ENCODE results near the gene RBM39.
"Not testable (repeated sequence)": the region's sequence is repeated elsewhere in the genome, so short reads cannot be mapped to it uniquely, and the experiment has no call there.

The RBM39 gene

DNA sequence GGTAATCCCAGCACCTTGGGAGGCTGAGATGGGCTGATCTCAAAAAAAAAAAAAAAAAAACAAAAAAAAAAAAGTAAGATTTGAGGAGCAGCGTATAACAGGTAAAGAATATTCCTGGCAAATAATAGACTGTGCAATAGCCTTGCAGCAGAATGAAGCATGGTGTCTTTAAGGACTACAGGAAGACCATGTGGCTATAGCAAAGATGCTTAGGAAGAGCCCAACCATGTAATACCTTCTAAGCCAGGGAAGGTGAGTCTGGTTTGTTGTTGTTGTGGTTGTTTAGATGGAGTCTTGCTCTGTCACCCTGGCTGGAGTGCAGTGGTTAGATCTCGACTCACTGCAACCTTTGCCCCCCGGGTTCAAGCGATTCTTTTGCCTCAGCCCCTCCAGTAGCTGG lies 14.3 kb upstream of the RBM39 start:
- no peak for DNase-seq (ENCODE audit: low spot score)

DNA sequence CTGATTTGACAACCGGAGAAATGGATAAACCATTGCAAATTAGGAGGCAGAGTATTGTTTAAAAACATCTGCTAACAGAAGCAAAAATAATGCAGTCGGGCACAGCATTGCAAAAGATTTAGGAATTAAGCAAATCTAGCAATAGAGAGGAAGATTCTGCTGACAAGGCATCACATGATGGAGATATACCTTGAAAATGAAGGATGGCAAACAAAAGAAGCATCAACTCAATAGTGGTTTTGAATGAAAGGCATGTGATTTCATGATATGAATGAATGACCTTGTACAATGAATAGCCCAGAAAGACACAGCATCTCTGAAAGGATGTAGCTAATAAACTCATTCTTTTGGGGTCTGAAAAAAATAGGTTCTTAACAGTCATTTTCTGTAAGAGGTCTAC lies 8.6 kb upstream of the RBM39 start:
- no peak for DNase-seq (ENCODE audit: low spot score)

DNA sequence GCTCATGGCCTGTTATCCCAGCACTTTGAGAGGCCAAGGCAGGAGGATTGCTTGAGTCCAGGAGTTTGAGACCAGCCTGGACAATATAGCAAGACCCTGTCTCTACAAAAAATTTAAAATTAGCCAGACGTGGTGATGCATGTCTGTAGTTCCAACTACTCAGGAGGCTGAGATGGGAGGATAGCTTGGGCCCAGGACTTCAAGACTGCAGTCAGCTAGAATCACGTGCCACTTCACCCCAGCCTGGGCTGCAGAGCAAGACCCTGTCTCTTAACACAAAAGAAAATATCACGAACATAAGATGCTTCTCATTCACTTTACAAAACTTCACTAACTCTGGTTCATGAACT lies 2.4 kb upstream of the RBM39 start:
- not testable (repeated sequence) for DNase-seq (ENCODE audit: low spot score)

DNA sequence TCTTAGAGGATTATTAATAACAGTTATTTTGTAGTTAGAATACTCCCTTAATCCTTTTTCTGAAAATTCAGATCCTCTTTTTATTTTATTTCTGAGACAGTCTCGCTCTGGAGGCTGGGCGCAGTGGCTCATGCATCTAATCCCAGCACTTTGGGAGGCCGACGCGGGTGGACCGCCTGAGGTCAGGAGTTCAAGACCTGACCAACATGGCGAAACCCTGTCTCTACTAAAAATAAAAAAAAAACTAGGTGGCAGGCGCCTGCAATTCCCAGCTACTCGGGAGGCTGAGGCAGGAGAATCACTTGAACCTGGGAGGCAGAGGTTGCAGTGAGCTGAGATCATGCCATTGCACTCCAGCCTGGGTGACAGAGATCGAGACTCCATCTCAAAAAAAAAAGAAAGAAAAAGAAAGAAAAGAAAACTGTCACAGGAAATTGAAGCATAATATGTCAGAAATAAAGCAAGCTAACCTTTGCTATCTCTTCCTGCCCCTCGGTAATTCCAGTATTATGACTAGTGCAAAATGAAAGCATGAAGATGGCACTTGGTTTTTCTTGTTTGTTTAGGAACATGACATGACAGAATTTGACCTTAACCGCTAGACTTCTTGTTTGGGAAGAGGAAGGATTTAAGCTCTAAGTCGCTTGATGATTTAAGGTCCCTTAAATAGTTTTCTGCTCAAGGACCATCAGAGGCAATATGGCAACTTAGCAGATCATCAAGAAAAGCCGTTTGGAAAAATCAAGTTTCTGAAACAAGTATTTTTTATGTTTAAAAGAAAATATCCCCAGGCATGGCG lies 1.8 kb upstream of the RBM39 start:
- DNase-seq (ENCODE audit: low spot score): no peak

DNA sequence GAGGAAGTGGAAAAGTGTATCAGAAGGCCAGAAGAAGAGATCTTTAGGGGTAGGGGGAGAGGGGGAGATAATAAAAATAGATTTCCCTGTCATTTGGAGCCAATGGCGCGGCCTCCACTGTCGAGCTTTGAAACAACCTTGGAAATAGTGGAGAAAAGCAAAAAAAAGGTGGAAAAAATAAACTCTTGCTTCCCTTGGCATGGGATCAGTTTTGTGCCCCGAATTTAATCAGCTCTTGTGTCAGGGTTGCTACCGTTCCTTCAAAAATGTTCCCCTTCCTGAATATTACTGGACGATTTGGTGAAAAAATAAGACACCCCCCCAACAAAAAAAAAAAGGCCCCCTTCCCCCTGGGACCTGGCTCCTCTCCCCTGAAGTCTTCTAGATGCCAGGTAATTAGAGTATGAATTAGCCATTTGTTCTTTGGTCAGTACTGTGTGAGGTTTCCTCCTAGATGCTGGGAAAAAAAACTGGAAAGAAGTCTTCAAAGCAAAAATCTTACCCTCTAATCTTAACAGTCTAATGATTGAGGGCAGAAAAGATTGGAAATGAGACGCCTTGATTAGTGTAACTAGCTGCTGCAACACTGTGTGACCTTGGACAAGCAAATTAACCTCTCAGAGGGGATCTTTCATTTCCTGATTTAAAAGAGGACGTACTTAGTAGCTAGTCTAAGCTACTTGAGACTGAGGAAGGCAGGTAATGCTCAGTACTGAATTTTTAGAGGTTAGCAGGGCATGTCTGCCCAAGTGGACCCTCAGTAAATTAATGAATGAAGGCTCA lies 872 bp upstream of the RBM39 start:
- peak; percentile 46 for DNase-seq (ENCODE audit: low spot score)

DNA sequence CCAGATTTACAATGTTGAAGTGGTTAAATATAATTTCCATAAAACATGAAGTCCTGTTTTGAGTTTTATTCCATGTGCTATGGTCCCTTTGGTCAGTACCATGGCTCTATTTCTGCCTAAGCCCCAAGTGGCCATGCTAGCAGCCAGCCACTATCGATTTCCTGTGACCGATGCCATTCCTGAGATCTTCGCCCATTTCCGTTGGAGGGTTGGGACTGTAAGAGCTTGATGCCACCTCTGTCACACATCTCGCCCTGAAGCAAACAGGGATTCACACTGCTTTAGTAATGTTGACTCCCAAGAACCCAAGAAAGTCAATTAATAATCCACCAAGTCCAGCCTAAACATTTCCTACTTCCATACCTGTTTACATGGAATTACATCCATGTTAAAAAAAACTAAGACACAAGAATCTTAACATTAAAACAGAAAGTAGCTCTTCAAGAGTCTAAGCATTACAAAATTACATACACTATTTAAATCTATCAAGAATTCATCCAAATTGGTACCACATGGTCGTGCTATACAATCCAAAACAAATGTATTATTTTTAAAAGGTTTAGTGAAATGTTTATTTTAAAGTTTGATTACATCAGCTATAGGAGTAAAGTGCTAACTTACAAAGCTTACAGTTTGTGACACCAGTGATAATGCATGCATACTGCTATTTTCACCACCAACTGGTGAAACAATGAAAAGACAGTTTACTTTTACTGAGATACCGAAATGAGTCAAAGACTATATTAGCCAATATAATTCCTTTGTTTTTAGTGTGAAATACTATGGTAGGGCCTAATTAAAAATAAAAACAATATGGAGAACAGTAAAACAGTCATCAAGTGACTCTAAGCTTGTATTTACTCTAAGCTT lies 2.5 kb downstream of the RBM39 start:
- no peak for DNase-seq (ENCODE audit: low spot score)

DNA sequence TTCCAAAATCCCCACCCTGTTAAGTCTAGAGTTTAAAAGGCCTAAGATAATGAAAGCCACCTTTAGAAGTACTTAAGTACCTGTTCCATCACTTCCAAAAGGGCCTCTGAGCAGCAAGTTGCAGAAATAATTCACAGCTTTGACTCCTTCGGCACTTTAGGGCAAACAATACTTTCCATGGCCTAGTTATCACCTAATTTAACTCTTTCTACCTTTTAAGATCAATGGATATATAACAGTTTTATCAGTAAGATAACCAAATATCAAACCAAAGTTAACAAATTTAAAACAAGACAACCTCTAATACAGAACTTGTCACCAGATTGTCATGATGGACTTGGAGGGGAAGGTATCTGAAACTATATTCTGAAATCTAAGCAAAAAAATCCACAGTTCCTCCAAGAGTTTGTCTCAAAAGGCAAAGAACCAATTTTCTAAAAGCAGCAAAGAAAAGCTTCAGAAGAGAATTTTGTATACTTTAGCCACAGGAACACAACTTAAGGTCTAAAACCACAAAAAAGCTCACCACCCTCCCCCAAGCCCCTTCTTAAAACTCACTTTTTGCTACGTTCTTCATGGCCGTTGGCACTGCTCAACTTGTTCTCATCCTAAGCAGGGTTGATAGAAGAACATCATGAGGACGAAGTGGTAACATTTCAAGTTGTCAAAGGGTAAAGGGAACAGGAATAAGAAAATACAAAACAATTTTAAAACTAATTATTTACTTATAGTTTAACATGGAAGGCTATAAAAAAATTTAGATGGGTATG lies 3.5 kb downstream of the RBM39 start:
- DNase-seq (ENCODE audit: low spot score): no peak

DNA sequence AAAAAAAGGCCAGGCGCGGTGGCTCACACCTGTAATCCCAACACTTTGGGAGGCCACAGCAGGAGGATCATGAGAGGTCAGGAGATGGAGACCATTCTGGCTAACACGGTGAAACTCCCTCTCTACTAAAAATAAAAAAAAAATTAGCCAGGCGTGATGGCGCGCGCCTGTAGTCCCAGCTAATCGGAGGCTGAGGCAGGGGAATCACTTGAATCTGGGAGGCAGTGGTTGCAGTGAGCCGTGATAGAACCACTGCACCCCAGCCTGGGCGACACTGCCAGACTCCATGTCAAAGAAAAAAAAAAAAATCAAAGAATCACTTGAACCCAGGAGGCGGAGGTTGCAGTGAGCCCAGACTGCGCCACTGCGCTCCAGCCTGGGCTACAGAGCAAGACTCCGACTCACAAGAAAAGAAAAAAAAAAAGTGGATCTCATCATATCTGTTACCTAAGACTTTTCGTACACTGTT lies 4.2 kb downstream of the RBM39 start:
- no peak for DNase-seq (ENCODE audit: low spot score)

DNA sequence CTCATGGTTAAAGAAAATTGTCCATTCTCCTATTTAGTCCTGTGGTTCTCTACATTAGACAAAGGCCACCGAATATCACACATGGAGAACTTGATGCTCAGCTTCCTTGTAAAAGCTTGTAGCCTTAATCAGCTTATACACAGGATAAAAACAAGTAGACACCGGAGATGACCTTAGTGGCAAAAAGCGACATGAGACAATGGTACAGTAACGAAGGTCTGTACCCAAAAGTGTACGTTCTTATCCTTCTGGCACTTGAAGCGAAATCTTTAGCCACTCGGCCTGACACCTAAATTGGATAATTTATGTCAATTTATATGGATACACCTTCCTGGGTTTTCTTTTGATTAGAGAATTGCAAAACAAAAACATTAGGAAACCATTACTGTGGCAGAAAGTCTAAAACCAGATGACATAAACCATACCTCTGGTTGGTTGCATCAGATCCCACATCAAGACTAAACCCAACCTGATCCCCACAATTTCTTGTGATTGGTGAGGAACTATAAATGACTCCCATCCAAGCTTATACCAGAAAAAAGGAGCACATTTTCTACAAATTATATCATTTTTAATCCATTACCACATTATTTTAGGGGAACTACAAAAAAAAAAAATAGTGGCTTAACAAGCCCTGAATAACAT lies 6.1 kb downstream of the RBM39 start:
- DNase-seq (ENCODE audit: low spot score): no peak

DNA sequence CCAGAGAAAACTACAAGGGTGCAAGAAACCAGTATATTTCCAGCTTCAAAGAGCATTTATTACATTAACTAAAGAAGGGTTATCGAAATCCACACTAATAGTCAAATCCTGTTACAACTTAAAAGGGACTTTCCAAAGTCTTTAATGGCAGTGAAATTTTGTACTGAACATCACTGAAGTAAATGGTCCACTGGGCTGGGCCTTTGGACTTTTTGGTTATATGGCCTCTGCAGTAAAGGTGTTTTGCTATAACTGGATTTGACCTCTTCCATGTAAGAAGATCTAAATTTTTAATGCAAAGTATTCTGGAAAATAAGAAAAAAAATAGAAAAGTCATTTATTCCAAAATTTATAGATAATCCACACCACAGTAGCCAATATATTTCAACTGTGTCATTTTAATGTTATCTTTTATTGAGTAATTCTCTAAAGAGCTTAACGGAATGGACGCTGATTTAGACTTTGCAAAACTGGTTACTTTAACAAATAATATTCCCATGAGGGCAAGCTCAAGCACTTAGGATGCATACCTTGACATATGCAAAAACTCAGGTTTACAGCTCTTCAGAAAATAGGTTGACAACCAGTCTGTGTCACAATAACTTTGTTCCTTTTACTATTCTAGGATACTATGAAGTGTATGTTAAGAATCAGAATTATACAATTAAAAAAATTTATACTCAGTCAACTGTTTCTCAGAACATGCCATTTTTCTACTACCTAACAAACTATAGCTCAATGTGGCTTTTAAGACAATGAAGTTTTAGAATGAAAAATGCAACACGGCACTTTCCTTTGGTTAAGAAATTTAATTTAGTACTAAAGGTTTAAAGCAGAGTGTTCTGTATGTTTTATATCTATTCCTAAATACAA lies 7.0 kb downstream of the RBM39 start:
- no peak for DNase-seq (ENCODE audit: low spot score)

DNA sequence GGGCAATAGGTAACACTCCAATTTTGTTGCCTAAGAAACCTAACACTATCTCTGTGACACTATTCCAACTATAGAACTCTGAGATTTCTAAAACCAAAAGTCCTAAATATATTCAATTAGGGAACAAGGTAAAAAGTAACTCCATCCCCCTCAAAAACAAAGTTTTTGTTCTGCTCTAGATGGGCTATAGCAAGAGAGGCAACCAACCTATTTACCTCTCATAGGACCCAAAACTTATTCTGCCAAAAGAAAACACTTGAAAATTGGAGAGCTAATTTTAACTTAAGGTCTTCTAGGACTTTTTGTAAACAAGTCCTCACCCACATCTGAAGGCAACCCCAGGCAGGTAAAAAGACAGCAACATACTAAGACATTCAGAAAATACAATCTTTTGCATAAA lies 7.7 kb downstream of the RBM39 start:
- DNase-seq (ENCODE audit: low spot score): no peak

DNA sequence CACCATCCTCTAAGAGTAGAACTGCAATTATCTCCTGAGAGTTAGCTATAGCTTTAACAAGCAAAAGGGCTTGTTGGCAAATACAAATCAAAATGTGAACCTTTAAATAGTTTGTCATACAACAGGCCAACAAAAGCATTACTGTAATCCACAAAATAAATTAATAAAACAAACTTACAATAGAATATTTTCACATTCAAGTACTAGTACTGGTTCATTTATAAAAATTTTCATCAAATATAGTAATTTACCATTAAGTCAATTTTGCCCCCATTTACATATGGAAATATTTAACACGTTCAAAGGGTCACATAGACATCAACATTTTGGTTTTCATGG lies 9.4 kb downstream of the RBM39 start:
- DNase-seq (ENCODE audit: low spot score): no peak

DNA sequence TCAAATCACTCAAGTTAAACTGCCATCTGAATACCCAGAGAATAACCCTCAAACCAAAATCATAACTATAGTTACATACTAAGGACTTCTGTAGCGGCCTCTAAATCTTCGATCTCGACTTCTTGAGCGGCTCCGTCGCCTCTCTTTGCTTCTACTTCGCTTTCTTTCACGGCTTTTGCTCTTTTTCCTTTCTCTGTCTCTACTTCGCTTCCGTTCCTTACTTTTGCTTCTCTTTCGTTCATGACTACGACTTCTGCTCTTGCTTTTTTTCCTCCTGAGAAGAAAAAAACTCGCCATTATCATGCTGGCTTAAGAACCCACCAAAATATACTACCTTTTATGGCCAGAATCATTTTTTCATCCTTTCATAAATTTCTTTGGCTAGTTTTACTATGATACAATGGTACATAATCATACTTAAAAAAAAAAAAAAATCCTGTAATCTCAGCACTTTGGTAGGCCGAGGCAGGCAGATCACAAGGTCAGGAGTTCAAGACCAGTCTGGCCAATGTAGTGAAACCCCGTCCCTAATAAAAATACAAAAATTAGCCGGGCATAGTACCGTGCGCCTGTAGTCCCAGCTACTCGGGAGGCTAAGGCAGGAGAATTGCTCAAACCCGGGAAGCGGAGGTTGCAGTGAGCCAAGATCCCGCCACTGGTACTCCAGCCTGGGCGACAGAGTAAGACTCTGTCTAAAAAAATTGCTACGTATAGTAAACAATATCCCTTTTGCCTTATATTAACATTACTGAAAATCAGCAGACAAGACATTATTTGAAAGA lies 10.0 kb downstream of the RBM39 start:
- DNase-seq (ENCODE audit: low spot score): no peak

DNA sequence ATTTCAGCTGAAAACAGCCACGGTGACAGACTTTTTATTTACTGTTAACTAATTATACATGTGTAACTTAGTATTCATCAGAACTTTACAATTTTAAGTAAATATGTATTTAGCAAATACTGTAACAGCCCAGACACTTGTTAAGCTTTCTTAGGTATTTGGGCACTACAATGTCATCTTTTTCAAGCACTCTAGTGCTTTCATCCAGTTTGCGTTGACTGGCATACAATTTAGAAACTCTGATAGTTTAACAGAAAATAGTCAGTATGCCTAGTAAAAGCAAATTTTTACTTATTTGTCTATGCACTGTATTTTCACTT lies 10.6 kb downstream of the RBM39 start:
- no peak for DNase-seq (ENCODE audit: low spot score)

DNA sequence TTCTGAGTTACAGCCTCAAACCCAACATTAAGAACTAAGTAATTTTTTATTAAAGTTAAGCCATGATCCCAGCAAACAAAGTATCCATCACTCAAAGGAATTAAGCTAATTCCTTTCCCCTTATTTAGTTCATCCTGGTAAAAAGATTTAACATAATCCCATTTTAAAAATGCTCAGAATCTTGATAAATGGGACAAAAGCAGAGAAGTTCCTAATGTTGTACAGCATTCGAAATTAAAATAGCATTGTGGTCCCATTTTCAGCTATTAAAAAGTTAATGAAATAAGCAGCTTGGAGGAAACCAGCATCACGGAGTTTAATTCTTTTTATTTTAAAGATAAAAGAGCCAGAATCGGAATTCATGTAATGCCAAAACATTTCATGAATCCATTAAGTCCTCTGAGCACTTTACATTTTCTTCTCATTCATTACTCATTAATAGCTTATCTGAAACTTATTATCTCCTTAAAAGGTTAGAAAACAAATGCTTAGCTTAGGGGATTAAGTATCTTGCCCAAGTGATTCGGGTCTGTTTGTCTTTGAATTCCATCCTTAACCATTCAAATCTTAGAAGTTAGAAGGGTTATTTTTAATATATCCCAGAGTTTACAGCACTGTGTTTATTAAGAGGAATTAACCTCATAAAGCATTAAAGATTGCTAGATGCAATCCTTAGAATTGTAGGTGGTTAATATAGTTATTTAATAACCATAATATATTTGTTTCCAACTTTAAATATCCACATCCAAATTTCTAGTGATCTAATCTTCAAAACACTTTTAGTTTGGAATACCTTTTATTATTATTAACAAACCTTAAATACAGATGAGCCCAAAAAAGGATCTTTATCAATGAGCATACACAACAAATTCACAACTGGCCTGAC lies 11.2 kb downstream of the RBM39 start:
- no peak for DNase-seq (ENCODE audit: low spot score)

DNA sequence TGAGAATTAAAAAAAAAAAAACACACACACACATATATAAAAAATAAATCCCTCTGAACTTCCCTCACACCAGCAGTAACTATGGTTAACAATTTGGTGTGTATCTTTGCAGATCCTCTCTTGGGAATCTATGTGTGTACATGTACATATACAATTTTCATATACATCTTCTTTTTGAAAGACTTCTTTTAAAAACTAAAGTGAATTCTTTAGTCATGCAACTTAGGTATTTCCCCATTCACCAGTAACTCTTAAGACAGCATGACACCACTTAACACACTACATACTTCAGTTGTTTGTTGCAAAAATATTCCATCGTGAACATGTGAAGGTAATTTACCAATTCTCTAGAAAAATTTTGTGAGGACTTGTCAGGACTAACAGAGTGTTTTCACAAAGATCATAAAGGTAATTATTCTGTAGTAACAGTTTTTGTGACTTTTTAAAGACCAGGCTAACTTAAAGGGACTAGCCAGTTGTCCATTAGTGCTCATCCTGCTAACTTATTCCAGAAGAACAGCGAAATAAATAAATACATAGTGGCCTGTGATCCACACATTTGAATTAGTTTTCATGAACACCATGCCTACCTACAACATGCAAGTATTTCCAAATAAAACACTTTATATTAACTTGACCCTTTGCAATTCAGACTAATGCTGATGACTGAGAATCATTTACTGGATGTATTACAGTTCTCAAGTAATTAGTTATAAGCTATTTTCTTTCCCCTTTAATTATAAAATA lies 12.1 kb downstream of the RBM39 start:
- no peak for DNase-seq (ENCODE audit: low spot score)

DNA sequence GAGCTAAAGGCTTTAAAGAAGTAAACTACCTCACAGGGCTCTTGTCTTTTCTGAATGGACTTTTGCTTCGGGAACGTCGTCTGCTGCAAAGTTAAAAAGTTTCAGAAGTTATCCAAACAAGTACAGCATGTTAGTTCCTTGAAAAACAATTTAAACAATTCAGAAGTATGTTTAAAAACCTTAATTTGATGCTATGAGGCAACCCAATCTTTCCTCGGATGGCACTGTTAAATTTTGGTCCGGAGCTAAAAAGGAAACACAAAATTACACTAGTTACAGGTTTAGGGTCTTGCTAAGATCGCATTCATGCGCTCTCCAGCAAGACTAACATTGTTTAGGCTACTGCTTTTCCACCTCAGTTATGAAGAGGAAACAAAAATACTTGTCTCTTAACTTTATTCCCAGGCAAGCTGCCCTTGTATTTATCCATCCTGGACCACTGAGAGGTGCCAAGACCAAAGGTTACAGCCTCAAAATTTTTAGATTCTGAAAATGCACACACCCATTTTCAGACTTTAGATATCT lies 12.7 kb downstream of the RBM39 start:
- no peak for DNase-seq (ENCODE audit: low spot score)

Measured in globus pallidus (tissue), 1 donor.